Fibroblast of mammary gland (primary cell): ENCODE measurements around the gene STK39.

Source experiments
- DNase-seq: peaks from one replicate; pipeline ENCODE4 v3.0.0-alpha.2; 2010; ENCODE audit warnings: low read depth
- H3K4me3 ChIP-seq: 2 replicates; pipeline ENCODE4 v1.5.1; 2011; ENCODE audit warnings: low read depth, mild to moderate bottlenecking, low read length, moderate library complexity; ENCODE audit not compliant: control insufficient read depth
- CTCF ChIP-seq: conservative IDR thresholded peaks from 2 replicates; pipeline ENCODE4 v1.5.1; 2011; ENCODE audit warnings: low read depth, low read length, inconsistent platforms; ENCODE audit not compliant: control insufficient read depth, insufficient read depth

Gene STK39

DNA sequence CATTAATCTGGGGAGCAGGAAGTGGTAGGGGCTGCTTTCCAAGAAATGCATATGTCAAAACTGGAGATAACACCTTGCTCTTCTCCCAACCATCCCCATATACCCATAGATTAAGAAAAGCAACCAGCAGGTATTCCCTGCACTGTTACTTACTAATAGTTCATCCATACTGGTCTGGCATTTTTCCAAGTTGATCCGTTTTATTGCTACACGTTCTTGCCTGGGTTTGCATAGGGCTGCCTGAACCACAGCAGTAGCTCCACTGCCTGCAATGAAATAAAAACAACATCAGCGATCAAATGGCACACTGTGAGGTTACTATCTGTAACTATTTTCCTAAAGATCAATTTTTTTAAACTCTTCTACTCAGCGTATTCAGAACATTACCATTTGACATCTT lies 65.6 kb downstream of the STK39 start:
- DNase-seq: no peak
- TF ChIP-seq CTCF: no peak
- no peak overlapping the region for H3K4me3 ChIP-seq

DNA sequence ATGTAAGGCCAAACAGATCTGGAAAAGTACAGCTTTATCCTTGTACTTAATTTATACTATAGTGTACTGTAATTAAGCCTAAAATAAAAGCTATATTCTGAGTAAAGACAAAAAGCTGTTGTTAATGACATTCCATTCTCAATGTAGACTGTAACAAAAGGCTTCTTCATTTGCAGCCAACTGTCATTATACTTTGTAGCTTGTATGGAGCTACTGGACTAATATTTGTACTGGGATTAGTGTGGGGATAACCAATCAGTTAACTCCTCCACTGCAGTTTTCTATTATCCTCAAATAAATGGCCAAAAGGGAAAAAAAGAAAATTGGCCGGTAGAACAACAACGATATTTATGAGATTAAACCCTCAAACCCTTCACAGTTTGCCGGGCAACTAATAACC lies 66.5 kb downstream of the STK39 start:
- no peak for TF ChIP-seq CTCF
- DNase-seq: no peak
- H3K4me3 ChIP-seq: no peak overlapping the region

GRCh38 chr2:168180483-168180882 lies 66.9 kb downstream of the STK39 start:
- no peak overlapping the region for H3K4me3 ChIP-seq
- no peak for DNase-seq
- TF ChIP-seq CTCF: no peak

GRCh38 chr2:168179592-168179991 lies 67.8 kb downstream of the STK39 start:
- H3K4me3 ChIP-seq: no peak overlapping the region
- DNase-seq: no peak
- TF ChIP-seq CTCF: no peak

GRCh38 chr2:168178520-168179324 lies 68.7 kb downstream of the STK39 start:
- no peak overlapping the region for H3K4me3 ChIP-seq
- DNase-seq: no peak
- TF ChIP-seq CTCF: no peak

GRCh38 chr2:168176402-168176801 lies 71.0 kb downstream of the STK39 start:
- H3K4me3 ChIP-seq: no peak overlapping the region
- DNase-seq: no peak
- no peak for TF ChIP-seq CTCF
